COLO668 (cell line): ENCODE results near the gene RPH3AL.

Experiments used
- DNase-seq: peaks from one replicate; lab custom pipeline; 2025; ENCODE audit not compliant: unreplicated experiment; lab: John Stamatoyannopoulos, UW

Gene RPH3AL, protein sequence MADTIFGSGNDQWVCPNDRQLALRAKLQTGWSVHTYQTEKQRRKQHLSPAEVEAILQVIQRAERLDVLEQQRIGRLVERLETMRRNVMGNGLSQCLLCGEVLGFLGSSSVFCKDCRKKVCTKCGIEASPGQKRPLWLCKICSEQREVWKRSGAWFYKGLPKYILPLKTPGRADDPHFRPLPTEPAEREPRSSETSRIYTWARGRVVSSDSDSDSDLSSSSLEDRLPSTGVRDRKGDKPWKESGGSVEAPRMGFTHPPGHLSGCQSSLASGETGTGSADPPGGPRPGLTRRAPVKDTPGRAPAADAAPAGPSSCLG

DNA sequence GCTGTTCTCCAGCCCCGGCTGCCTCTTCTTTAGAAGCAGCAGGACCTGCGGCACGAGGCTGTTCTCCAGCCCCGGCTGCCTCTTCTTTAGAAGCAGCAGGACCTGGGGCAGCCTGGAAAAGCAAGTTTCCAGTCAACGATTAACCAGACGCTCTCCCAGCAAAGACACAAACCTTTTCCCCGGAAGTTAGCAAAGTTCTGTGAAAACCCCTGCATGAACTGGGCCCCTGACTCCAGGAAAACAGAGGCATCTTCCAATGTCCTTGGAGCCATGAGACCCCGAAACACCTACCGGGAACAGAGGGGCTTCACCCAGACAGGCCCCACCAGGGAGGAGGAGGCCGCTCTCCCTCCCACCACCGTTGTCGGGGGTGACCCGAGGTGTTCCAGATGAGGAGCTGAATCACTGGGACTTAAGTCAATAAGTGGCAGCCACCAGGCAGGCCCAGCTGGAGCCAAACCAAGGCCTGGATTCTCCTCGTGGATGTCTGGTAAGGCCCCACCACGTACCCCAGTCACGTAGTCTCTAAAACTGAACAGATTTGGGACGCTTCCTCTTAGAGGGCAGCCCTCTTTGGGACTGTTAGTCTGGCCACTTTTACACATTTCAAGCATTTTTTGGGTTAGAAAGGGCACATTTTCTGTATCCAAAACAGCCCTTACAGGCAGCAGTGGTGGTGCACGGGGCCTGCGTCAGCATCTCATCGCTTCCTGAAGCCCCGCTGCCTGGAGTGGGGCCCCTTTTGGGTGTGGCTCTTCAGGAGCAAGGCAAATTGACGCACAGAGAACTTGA, at the start of gene RPH3AL:
Gene RPH3AL (minus strand): TSS at position 387 of the 792 bp plus-strand sequence. CDS start 25,264 bp downstream, outside the sequence.
- peak; percentile 85 for DNase-seq

DNA sequence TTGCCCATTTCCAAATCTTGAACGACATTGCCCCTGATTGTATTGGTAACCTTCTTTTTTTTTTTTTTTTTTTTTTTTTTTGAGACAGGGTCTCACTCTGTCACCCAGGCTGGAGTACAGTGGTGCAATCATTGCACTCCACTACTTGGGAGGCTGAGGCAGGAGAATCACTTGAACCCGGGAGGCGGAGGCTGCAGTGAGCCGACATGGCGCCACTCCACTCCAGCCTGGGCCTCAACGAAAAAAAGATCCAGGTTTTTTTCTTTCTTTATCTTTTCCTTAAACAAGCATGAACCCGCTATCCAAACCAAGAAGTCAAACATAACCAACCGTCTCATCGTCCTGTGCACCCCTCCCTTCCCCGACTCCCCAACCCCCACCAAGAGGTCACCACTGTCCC, 47.6 kb upstream of the RPH3AL start:
- DNase-seq, result no peak

DNA sequence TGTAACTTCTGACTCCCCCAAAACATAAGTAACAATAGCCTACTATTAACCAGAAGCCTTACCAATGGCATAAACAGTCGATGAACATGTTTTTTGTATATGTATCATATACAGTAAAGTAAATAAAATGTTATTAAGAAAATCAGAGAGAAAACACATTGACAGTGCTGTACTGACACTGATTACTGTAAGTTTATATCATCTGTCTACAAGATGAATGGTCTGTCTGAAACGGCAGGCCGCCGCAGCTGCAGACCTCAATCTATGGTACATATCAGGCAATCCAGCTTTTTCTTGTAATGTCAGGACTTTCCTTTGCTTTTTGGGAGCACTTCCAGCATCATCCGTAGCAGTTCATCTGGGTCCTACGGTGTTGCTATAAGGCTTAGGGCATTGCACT, 44.2 kb upstream of the RPH3AL start:
- DNase-seq, result no peak

DNA sequence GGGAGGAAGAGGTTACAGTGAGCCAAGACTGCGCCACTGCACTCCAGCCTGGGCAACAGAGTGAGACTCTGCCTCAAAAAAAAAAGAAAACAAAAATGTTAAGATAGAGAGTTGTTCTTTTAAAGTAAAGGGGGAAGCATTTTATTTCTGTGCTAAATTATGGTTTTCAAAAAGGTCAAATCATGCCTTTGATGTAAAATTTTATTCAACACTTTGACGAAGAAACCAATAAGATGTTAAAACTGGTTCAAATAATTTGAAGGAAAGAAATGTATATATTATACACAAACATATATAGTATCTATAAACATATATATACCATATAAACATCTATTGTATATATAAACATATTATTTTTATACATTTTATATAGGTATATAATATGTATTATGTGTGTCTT, 43.4 kb upstream of the RPH3AL start:
- DNase-seq, result no peak

DNA sequence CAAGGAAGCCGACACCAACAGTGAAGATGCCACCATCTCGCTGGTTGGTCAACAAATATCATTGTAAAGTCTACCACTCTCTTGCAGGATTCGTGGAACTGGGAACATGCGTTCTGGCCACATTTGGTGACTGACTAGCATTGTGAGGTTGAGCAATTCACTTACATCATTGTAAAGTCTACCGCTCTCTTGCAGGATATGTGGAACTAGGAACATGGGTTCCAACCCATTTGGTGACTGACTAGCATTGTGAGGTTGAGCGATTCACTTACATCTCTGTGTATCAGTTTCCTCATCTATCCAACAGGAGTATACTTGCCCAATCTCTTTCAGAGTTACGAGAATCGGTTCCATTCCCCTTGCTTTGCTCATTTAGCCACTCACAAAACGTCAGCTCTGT, 42.6 kb upstream of the RPH3AL start:
- no peak for DNase-seq

DNA sequence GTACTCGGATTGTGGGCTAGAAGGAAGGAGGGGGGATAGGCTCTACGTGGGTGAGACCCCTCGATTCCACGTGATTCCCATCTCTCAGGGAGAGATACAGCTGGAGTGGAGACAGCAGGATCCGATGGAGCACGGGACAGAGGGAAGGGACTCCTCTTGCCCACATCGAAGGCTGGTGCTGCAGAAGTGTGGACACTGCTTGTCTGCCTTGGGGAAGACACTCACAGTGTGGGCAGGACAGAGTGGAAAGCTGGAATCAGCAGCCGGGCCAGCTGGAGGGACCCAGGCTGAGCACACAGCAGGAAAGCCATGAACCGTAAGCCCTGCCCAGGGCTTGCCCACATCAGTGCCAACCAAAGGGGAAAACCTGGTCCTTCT, 42.1 kb upstream of the RPH3AL start:
- DNase-seq, result no peak

DNA sequence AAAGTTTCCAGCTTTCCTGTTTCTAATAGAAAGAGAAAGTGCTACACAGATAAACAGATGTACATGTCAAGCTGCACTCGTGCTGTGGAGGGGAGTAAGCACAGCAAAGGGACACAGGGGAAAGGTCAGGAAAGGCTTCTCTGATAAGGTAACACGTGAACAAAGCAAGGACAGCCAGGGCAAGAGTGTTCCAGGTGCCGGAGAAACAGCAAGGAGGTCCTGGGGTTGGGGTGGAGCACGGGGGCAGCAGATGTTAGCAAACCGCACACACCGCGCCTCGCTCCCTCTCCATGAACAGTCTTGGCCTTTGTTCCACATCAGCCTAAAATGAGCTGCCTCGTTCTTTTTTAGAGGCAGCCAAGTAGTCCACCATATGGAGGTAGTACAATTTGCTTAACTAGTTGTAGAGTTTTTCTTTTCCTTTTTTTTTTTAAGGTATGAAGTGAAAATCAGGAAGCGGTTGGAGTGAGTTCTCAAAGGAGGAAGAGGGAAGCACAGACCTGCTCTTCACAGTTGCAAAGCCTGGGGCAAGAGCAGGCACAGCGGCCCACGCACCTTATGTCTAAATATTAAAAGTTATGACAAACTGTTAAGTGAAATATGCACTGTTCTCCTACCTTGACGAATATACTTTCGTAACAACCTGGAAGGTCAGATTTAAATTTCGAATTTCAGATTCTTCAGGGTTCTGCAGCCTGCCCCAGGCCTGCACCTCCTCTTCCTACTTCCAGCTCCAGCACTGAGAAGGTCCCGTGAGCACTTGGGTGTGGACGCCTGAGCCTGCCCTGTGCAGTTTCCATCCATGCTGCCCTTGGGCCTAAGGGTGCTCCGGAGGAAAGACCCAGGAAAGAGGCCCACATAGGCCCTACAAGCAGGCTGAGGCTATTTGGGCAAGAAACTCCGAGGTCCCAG, 41.5 kb upstream of the RPH3AL start:
- DNase-seq, result no peak

DNA sequence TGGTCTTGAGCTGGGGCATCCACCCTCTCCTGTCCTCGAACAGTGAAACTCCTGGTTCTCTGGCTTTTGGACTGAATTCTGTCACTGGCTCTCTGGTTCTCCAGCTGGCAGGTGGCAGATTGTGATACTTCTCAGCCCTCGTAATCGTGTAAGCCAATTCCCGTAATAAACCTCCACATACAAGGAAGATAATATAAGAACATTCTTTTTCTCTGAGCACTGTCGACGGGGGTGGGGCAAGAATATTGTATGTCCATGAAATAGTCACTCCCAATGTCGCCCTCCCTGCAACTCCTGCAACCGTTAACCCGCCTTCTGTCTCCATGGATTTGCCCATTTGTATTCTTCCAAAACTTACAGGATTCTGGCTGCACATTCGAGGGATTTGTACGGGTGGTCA, 39.2 kb upstream of the RPH3AL start:
- no peak for DNase-seq

DNA sequence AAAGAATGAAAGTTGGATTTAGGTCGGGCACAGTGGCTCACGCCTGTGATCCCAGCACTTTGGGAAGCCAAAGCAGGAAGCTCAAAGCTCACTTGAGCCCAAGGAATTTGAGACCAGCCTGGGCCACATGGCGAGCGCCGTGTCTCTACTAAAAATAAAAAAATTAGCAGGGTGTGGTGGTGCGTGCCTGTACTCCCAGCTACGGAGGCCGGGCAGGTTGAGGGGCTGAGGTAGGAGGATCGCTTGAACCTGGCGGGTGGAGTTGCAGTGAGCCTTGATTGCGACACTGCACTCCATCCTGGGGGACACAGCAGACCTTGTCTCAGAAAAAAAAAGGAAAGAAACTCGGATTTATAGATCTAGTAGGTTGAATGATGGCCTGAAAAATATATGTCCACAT, 37.4 kb upstream of the RPH3AL start:
- no peak for DNase-seq

DNA sequence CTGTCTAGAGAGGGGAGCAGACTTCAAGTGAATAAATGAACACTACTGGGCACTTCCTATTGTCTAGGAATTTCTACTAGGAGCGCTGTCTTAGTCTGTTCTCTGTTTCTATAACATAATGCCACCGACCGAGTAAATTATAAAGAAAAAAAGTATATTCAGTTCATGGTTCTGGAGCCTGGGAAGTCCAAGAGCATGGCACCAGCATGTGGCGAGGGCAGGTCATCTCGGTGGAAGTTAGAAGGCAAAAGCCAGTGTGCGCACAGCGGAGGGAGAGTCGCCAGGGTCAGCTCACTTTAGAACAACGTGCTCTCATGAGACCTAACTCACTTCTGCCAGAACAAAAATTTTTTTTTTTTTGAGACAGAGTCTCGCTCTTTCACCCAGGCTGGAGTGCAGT, 35.5 kb upstream of the RPH3AL start:
- DNase-seq, result no peak

DNA sequence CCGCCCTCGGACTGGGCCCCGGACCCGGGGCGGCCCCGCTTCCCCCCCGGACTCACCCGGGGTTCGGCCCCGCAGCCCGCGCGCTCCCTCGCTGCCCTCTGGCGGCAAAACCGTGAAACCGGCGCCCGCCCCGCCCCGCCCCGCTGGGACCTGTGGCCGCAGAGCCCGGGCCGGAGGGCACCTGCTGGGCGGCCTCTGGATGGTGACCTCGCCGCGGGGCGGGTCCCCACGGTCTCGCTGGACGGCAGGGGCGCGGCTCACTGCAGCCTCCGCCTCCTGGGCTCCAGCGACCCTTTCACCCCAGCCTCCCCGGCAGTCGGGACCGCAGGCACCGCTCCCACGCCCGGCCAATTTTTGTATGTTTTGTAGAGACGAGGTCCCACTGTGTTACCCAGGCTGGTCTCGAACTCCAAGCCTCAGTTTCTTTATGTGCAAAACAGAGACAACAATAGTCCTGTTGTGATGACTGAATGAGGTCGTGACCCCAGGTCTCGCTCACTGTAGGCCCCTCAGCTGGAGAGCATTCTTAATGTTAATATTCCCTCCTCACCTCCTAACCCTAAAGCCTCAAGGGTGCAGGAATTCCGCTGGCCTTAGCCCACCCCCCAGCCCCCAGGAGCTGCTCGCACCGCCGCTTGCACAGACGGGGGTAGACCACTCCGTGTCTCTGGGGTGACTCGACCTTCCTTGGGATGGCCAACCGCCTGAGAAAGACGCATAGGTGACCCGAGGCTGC, 33.7 kb upstream of the RPH3AL start:
- peak; percentile 64 for DNase-seq

DNA sequence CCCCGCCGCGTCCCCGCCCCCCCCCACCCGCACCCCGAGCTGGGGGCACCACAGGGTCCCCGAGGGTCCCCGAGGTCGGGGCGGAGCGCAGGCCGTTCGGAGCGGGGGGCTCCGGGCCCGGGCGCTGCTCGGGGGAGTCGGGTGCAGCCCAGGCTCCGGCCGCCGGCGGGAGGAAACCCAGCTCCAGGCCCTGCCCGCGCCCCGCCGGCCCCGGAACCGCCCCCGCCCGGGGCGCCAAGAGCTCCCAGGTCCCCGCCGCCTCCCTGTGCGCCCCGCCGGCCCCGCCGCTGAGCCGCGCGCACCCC, 33.2 kb upstream of the RPH3AL start:
- peak; percentile 64 for DNase-seq

DNA sequence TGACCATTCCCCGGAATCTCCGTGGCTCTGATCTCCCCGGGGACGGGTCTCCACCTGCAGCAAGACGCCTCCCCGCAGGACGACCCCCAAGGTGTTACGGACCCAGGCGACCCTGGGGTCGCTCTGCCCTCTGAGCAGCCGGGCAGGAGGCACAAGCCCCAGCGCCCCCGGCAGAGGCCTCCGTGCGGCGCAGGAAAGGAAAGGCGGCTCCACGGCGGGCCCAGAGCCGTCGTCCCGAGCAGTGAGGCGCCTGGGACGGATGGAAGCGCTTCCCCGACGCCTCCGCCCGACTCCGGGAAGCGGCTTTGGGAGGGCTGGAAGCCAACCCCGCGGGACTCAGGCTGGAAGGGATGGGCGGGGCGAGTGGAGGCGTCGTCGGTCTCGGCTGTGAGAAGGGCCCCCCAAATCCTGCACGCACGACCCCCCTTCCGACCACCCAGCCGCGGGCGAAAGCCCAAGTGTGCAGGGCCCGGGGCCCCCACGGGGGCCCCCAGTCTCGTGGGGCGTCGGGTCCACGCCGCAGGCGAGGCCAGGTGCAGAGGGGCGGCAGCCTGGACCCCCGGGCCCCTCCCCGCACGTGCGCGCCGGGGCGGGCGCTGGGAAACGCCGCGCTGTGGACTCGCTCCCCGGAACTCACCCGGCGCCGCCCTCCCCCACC, 32.7 kb upstream of the RPH3AL start:
- peak; percentile 31 for DNase-seq

DNA sequence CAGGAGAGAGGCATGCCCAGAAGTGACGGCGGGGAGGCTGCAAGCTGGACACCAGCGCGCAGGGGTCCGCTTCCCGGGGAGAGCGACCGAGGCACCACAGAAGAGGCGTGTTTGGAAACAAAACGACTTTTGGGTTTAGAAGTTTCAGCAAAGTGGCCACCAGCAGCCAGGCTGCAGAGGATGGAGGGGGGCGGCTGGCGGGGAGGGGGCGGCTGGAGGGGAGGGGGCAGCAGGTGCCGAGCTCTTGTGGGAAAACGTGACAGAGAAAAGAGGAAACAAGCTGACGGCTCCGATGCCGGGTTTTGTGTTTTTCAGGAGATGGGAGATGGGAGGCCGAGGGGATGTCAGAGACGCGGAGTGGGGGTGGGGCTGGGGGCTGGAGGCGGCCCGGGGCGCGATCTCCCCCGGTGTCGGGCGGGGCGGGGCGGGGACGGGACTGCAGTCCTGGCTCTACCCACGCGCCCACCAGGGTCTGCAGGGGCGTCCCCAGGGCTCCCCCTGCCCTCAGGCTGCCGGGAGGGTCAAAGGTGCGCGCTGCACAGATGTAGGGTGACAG, 32.1 kb upstream of the RPH3AL start:
- no peak for DNase-seq

DNA sequence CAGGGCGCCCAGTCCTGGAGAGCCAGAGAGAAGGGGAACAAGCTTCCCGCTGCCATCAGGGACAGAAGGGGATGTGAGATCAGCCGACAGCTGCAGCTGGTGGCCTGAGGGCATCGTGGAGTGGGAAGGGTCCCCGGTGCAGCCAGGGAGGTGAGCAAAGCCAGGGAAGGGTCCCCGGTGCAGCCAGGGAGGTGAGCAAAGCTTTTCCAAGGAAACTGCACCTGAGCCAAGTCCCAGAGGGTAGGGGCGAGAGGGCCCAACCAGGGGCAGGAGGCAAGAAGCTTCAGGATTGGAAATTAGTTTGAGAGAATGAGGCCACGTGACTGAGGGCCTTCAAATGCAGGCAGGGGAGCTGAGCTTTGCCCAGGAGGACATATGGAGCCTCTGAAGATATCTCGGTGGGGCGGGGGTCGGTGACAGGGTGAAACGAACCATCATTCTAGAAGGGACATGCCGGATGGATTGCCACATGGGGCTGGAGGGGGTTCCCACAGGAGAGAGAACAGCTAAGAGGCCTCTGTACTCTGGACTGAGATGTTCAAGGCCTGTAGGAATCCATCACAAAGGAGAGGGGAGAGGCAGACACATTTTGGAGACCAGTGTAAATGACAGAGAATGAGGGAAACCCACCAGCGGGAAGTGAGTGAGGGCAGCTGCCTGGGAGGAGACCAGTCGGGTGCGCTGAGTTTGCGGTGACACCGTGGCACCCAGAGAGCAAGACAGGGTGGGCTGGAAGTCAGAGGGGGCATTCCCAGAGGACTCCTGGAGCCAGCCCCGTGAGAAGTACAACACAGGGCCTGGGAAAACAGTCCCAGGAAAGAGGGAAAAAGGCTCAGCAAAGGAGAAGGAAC, 31.4 kb upstream of the RPH3AL start:
- no peak for DNase-seq

DNA sequence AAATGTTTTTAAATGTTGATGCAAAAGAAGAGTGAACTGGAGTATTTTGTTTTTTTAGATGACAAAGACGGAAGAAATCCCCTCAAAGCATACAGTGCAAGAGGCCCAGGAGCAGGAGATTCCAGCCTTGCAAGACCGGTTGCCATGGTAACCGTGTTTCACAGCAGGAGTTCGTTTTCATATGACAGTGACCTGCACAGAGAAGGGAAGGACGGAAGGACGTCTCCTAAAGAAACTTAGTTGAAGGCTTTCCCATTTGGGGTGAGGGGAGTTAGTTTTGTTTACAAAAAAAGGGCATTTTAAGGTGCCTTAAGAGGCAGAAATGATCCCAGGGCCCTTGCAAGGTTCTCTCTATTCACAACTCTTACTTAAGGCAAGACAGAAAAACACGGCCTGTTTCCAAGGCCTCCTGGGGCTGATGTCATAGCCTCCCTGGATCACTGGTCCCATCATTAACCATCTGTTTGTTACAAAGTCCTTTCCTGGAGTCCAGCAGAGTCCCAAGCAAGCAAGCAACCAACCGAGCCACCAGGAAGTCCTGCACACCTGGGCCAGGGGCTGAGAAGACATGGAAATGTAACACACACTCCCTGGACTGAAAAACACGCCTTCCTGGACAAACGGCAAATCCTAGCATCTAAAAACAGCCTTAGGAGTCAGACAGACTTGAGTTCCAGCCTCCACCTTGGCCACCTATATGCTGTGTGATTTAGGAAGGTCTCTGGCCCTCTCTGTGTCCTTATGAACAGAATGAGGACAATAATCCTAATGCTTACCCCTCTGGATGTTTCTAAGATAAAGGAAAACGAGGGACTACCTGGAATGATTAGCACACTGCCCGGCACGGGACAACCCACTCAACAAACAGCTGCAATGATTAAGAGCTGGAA, 30.3 kb upstream of the RPH3AL start:
- no peak for DNase-seq

DNA sequence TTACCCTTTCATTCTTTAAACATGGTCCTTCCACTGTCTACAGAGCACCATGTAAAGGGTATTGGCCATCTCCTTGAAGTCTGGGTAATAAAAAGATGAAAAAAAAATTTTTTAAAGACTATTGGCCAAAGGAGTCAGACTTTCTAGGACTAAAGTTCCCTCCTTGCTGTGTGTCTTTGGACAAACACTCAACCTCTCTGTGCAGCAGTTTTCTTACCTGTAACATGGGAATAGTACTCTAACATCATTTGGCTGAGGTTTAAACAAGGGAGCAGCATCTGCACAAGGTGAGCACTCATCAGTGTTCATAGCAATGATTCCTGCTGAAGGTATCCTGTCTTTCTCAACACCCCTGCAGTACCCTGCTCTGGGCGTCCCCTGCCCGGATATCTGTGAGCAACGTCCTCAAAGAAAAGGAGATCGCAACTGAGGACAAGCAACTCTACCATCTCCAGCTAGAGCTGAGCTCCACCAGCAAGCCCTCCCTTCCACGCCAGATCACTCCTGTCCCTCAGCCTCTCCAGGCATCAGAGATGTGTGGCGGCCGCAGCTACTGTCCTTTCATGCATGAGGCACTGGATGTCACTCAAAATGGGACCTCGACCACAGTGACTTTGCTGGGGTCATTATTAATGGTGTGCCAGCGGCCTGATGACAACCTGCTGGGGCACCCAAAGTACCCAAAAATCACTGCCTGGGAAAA, 29.5 kb upstream of the RPH3AL start:
- no peak for DNase-seq

DNA sequence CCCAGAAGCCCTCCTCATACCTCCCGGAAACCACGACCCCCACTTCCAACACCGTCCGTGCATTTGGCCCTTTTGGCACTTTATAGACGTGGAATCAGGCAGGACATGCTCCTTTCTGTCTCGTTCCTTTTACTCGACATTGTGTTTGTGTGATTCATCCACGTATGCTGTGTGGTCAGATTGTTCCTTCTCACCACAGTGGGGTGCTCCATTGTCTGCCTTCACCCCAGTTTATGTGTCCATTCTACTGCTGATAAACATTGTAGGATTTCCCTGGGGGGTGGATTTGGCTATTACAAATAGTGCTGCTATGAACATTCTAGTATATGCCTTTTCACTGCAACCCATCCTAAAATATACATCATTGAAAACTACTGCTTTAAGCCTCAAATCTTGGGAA, 28.9 kb upstream of the RPH3AL start:
- DNase-seq, result no peak
